Stimulated activated CD4-positive, alpha-beta T cell treated with anti-CD3 and anti-CD28 coated beads, Interleukin-1b, Interleukin-23, amount 100 ng/mL, for 4 hours (primary cell): Measurements from ENCODE around the gene ATP10A.
A peak's percentile ranks its signal among the peaks of the same experiment; 100 is the strongest.

ENCODE experiments used
- DNase-seq, 2 donors: peaks; one replicate each; pipeline ENCODE4 v3.0.0-alpha.2; 2020; ENCODE audit warnings: low read depth in 2 of 2

ATP10A gene

DNA sequence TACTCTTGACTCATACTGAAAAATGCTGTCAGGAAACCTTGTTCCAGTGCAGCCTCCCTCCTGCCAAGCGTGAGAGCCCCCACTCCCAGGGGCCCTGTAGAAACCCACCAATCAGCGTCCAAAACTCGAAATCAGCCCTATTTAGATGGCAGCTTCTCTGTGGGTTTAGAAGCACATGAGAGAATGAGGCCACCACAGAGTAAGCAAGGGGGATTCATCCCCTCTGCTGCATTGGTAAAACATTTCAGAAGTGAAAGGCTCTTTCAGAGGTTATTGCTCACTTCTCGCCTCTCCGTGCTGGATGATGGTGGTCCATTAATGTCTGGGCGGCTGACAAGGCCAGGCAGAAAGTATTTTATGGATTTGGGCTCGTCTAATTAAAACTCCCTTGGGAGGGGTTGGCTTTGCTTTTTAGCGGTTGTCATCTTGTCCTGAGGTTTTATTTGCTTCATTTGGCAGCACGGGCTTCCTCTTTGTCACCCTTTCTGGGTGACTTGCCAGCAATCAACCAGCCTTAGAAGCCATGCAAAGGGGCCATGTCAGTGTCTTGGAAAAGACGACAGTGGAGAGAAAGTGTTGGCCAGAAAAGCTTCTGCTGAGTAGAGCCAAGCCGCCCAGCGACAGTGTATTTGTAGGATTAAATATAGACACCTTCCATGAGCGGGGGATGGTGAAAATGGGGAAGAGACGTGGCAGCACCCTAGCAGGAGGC, 145.5 kb downstream of the ATP10A start:
- DNase-seq = no peak

DNA sequence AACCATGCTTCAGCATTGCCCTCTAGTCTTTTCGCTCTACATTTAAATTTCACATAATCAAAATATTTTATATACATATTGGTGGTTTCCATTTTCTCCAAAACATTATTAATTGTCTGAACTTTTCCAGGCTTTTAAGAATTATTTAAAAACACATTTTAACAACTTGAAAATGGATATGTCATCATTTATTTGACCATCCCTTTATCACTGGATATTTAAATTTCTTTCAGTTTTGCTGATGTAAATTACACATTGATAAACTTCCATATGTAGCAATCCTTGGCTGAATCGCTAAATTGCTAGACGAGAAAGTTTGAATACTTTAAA, 146.0 kb downstream of the ATP10A start:
- DNase-seq = no peak

DNA sequence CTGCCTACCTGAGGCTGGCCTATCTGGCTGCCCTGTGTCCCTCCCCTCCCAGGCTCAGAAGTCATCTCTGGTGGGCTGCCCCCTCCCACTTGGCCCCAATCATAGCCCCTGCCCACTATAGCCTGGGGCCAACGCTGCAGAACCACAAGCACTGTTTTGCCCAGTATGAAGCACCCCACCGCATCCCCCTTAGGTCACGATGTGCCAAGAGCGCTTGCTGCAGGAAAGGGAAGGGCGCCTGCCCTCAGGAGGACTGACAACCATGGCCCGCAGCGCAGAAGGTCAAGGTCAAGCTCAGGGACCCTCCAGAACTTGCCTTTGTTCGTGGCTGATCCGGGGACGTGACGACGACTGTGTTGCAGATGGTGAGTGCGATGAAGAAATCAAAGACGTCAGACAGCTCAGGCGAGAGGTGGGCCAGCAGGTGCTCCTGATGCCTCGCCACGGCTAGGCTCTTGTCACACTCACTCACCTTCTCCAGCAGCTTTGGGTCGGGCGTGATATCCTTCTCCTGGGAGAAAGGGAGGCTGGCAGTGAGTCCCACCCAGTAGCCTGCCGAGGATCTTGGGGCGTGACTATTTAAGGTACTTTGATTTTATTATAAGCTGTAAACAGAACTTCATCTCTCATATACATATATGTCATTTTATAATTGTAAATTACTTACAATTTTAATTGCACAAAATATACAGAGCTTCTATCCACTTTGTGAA, 146.6 kb downstream of the ATP10A start:
- no peak for DNase-seq

DNA sequence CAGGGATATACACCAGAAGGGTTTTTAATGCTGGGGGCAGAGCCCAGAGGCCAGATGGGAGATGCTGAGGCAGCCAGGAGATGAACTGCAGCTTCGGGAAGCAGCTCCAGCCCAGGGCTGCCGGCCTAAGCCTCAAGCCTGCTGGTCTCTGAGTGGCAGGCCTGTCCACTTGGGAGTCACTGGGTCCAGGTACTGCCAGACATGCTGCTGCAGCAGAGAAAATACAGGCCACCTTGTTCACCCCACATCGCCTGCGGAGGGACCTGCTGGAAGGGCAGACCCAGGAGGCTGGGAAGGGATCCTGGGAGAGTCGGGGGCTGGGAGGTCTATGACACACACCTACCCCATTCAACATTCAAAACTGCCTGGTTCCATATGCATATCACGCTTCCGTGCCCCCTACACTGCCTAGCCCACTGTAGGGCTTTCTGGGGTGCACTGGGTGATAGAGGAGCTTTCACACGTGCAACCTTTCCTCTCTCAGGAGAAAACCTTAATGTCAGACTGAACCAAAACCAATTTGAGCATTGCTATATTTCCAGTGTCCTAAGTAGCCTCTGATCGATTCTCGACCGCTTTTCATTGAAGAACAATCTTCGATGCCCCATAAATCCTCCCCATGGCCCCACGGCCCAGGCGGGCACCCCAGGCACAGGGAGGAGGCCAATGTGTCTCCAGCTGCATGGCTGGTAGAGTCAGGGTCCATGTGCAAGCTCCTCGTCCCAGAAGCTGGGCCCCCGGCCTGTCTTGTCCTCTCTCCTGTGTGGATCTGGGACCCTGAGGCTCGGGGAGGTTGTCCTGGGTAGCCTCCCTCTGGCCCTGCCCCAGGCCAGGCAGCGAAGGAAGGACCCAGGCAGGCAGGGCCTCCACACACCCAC, 147.4 kb downstream of the ATP10A start:
- no peak for DNase-seq

DNA sequence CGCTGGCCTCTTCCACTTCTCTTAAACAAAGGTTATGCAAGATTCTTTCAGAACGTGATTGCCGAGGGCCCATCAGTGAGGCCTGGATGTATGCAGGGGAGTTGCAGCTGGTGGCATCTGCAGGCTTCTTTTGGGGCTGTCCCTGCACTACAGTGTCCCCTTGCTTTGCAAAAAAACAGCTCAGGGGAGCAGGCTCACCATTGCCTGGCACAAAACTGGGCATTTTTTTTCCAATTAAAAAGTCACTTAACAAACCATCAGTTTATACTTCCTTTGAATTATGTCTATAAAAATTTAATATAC, 148.6 kb downstream of the ATP10A start:
- DNase-seq = no peak

DNA sequence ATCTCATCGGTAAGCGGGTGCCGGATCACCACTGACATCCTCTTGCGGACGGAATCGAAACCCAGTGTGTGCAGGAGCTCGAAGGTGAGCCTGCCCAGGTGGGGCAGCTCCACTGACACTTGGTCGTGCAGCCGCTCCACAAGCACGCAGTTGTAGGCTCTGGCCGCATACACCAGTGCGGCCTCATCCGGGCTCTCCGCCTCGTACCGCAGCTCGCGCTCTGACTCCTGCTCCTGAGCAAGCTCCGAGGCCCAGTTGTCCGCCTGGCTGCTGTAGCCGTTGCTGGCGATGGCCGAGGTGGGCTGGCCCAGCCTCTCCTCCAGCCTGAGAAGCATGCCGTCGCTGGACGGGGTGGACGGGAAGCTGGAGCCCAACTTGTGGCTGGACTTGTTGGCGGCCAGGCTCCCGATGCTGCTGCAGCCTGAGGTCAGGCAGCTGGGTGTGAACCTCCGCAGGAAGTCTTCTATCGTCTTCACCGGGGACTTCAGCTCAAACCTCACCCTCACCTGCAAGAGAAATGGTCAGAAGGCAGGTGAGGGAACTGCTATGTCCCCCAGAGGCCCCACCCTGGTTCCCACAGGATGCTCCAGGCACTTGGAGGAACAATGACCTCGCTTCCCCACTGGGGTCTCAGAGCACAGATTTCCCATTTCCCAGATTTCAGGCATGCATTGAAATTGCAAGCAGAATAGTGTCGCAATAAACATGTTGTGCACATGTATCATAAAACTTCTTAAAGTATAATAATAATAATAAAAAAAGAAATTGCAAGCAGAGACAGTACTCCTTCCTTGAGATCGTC, 149.2 kb downstream of the ATP10A start:
- no peak for DNase-seq

DNA sequence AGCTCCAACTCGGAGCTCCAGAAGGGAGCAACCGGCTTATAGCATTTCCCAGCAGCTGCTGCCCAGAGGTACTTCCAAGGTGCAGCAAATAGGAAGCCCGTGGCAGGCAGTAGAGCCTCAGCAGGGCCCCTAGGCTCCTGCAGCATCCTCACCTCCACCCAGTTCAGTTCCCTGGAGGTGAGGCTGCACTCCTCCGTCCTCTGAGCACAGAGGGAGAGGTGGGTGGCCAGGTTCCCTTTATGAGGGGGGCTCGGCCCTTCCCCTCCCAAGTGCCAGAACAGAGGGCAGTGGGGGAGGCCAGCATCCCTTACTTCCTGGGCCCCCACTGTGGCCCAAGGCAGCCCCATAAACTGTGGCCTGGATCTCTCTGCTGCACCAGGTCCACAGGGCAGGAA, 150.2 kb downstream of the ATP10A start:
- no peak for DNase-seq

DNA sequence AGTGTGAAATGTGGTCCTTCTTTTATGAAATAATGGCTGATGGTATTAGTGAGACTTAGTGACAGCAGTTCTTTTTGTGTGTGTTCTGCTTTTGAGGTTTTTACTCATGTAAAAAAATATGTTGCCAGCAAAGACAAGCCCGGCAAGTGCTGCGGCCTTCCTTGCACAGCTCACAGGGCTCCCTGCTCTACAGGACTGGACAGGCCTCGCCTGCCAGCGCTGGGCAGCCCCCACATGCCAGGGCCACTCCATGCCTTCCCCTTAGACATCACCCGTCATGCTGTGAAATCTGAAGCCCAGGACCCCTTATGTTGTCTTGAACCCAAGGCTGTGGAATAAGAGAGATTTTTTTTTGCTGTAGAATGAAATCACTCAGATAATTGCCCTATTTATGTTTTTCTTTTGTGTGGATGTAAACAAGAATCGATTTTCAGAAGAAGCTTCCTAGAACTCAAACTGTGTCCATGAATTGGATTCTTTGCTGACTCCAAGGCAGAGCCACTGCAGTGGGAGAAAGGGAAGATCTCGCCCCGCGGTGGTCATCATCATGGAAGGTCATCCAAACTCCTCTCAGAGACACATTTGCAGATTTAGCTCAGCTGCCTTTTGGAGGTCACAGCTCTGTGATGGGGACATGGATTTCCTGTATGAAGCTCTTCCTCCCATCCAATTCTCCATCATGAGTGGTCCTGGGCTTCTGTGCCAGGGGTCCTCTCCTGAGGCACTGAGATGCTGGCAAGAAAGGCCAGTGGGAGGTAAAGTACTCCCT, 150.8 kb downstream of the ATP10A start:
- no peak for DNase-seq

DNA sequence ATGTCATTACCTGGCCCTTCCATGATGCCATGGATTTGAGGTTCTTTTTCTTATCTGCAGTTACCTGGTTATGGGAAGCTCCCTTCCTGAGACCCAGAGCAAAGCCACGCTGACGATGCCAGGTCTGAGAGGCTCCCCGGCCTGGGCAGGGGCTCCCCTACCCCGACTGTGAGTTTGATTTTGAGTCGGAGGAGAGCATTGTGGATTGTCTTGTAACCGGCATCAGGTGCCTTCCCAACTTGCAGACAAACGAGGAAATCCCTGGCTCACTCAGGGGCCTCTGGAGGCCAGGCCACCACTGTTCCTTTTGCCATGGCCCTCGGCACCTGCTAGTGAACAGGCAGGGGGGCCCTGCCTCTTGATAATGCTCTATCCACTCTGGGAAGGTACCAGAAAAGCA, 151.4 kb downstream of the ATP10A start:
- DNase-seq = no peak

DNA sequence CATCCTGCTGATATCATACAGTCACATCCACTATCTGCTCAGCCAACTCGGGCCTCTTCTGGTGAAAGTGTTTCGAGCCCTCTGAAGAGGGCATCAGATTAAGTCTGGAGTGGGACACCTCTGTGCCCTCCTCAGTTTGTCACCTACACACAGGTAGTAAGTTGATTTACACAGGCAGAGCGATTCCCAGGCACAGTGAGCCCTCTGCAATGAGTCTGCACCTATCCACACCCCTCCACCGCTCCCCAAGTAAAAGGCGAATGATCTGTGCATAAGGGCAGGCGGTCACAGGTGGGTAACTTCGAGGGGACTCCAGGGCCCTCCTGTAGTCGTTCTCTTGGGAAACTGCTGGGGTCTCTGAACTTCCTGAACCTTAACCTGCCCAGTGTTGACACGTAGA, 152.0 kb downstream of the ATP10A start:
- DNase-seq = no peak

DNA sequence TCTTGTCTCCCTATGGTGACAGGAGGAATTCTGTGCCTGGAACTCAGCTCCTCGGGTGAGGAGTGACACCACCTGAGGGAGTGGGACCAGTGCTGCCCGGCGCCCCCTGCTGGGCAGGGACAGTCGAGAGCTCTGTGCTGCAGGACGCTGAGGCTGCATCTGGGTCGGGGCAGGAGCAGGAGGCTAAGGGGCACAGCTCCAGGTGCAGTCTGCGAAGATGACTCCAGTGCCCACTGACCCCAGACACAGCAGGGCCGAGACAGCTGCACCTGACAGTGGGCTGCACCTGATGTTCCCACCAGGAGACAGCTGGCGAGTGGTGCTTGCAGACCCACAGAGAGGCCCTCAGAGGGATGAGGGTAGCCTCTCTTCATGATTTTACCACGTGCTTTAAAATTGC, 152.9 kb downstream of the ATP10A start:
- DNase-seq = peak; percentile 23 to 51

DNA sequence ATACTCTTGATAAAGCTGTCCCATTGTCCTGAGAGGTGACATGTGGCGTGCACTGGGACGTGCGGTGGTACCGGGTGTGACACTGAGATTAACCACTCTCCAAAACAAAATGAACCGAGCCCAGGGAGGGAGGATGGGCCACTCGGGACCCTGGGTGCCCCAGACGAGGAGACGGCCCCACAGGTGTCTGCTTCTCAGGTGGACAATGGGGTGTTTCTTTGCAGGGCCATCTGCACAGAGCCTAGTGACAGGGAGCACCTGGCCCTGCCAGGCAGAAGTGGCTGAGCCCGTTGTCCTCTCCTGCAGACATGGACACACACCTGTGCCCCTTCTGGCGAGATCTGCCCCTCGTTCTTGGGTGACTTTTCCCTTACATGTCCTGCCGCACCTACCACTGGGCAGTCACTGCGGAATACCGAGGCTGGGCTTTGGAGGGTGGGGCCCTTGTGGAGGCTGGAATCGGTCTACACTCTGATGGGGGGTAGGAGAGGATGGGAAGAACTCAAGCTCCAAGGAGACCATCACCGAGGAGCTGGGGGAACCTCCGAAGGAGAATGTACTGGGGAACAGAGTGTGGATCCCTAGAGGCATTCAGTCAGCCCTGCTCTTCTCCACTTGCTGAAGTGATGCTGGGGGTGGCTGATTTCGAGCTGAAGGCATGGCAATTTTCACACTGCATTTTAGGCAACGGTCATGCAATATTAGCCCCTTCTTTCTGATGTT, 153.5 kb downstream of the ATP10A start:
- DNase-seq = no peak

DNA sequence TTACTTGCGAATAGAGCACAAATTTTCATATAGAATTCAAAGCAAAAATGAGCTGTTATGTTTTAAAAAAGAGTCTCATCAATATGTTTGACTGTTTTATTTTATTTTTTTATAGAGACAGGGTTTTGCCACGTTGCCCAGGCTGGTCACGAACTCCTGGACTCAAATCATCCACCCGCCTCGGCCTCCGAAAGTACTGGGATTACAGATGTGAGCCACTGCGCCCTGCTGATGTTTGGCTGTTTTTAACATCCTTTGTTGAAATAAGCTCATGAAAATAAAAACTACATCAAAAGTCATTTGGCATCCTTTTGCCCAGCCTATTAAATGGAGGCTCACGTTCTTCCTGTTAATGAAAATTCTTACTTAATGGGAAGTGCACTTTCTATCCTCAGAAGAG, 154.7 kb downstream of the ATP10A start:
- DNase-seq = no peak

DNA sequence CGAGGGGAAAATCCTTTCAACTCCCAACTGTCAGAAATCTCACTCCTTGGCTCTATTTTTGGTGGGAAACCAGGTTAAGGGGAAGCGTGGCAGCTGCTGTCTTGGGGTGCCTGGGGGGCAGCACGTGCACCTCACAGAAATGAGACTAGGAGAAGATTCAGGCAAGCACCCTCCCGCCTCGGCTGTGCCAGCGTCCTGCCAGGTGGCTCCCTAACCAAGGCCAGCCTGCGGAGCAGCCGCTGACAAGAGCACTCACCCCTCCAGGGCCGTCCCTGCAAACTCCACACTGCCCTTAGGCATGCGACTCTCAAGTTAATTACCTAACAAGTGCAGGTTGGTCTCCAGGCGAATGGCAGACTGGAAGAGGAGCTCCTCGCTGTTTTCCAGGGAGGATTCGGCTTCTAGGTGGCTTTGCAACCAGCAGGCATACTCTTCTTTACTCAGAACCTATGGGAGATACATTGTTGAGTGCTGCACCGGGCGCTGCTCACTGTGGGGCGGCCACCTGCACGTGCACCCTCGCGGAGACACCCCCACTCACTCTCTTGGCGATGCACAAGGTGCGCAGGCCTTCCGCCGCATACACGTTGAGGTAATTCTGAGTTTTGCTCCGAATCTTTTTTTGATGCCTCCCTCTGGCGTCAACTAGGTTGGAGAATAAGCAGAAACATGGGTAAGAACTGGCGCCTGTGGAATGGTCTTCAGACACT, 155.3 kb downstream of the ATP10A start:
- DNase-seq = no peak

DNA sequence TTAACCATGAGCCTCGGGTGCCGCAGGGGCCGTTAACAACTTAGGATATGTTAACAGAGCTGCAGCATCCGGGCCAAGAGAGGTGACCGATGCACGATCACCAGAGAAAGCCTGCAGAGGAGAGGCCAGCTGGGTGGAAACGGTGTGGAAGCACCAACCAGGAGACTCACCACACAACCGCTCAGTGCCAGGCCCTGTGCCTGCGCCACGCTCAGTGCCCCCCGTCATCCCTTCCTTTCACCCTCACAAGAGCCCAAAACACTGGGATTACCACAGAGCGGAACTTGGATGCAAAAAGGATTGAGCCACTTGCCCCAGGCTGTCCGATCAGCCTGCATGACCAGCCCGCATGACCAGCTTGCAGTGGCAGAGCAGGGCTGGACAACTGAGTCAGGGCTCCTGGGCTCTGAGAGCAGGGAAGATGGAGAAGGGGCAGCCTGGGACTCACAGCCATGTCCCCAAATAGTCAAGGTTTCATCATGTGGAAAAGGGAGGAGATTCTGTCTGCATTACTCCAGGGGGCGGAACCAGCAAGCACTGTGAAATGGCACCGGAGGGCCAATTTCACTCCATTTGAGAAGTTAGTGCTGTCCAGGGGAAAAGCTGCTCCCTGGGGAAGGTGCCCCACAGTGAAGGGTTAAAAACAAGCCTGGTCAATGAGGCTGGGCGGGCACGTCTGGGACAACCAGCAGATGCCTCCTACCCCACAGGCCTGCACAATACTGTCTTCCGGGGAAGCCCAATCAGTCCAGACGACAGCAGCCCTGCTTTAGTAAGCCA, 156.8 kb downstream of the ATP10A start:
- DNase-seq = no peak

DNA sequence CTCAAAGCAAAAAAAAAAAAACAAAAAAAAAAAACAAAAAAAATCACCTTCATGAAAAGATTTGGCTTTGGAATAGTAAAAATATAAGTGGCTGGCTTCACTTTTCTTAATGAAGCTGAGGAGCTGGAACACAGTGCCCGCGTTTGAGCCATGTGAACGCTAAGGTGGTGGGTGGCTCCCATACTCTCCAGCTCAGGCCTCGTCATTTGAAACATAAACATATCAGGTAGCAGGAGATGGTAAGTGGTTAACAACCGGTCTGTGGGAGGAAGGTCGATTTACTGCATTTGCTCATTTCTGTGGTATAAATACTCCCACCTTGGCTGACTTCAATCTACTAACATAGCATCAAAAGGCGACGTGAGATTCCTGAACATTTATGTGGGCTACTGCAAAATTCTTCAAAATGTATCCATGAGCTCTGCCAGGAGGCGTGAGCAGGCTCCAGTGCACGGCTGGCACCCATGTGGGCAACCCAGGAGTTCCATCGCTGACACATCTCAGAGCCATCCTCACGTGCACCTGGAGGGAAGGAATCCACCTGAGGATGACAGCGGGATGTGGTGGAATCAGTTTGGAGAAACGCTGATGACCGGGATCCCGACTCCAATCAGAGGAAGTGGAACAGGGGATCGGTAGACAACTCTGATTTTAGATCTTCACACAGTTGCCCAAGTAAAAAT, 157.6 kb downstream of the ATP10A start:
- no peak for DNase-seq

DNA sequence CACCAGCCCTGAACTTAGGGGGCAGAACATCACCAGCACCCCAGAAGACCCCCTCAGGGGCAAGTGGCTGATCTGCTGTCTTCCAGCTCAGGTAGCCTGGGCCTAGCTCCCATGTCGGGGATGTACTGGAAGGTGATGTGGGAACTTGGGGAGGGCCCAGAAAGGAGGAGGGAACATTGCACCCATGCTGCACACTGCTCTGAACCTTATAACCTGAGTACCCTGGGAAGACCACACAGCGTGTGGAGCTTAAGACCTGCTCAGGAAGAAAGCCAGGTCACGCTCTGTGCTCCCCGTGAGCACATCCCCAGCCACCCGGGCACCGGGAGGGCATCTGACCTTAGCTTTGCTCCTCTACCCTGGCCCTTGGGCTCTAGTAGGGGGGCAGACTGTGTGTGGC, 159.4 kb downstream of the ATP10A start:
- DNase-seq = no peak

DNA sequence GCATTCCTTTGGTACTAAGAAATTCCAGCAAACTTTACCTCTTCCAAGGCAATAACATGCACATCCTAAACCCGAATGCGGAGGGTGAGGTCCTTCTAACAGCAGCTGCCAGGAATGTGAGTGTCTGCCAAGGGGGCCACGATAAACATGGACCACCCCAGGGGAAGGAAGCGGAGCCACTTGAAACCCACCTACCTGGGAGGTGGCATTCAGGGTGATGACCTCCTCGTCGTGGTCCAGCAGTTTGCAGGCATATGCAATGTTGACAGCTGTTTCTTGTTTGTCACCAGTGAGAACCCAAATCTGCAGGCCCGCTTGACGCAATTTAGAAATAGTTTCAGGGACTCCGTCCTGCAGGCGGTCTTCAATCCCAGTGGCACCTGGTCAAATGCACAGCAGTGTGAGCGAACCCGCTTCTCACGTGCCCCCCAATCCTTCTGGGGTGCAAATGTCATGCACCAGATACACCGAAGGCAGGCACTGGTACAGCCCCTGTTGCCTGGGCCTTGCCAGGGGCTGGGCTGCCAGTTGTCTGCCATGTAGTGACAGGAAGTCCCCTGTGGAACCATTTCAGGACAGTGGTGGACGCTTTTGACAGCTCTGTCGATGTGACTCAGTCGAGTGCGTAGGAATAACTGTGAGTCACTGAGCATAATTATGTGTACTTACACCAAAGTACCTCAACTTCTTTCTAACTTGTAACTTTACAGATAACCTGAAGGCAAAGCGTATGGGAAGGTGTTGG, 161.2 kb downstream of the ATP10A start:
- no peak for DNase-seq
